HCT116 (cell line): ENCODE data around the gene PDE10A. TPM values are rescaled to one million over a fixed set of nuclear protein-coding genes. Genes with fewer than 3 reads are reported as not detected.

Source experiments
- ATAC-seq: fragments of 200-7000 bp; cut with Tn5 transposase; 2 replicates; pipeline ENCODE4 v1.9.1; 2020; ENCODE audit warnings: mild to moderate bottlenecking, moderate library complexity
- BruUV-seq: library from RNA; stranded (reverse); fragments of 400-500 nt; replicated peaks from 2 replicates; lab custom pipeline; 2021; lab: Mats Ljungman, UMichigan
- CTCF ChIA-PET: fragments of 300-600 bp; sonication (Branson Sonifier 250); formaldehyde crosslinking; loops from one replicate; lab custom pipeline; 2021; ENCODE audit warnings: antibody characterized with exemption; lab: Charles Lee
- POLR2A ChIA-PET: fragments of 300-600, 350-600 bp; sonication (Branson Sonifier 250); formaldehyde crosslinking; loops from one replicate; lab custom pipeline; 2021; ENCODE audit warnings: antibody characterized with exemption; lab: Charles Lee
- RAD21 ChIA-PET, 2 experiments: fragments of 300-600 bp; sonication (Branson Sonifier 250); formaldehyde crosslinking; loops; one replicate each; lab custom pipeline; 2023; ENCODE audit warnings: low total read pairs in 2 of 2; ENCODE audit not compliant: uncharacterized antibody in 2 of 2, unreplicated experiment in 2 of 2, low non-redundant PET in 1 of 2; lab: Charles Lee
- DNase-seq: peaks from one replicate; pipeline ENCODE4 v3.0.0-alpha.2; 2010; ENCODE audit warnings: low read depth, low spot score
- H2AFZ ChIP-seq: fragments of 200-600 bp; shearing (Covaris generic), sonication (generic); 2 replicates; pipeline ENCODE4 v1.6.1; 2017; ENCODE audit warnings: low read depth, mixed run types, mixed read lengths, antibody characterized with exemption, low read length; ENCODE audit not compliant: poor library complexity, severe bottlenecking
- H3K27ac ChIP-seq: 2 replicates; pipeline ENCODE4 v1.5.1; 2012; ENCODE audit warnings: low read depth, low read length
- H3K27me3 ChIP-seq: fragments of 200-600 bp; sonication (generic); 2 replicates; pipeline ENCODE4 v1.6.1; 2016; ENCODE audit warnings: mixed run types, low read length, mixed read lengths; ENCODE audit not compliant: insufficient read depth
- H3K36me3 ChIP-seq, 2 experiments: fragments of 200-500 bp in 1 of 2; fragments of 200-600 bp in 1 of 2; sonication (Bioruptor generic) in 1 of 2; sonication (generic) in 1 of 2; 2 replicates each; pipeline versions ENCODE4 v1.5.1 to v1.6.1; 2014 to 2016; ENCODE audit warnings: low read length in 2 of 2, inconsistent platforms in 1 of 2, mixed read lengths in 1 of 2, mixed run types in 1 of 2; ENCODE audit not compliant: insufficient read depth in 2 of 2, control insufficient read depth in 1 of 2
- H3K4me1 ChIP-seq, 2 experiments: fragments of 200-600 bp in 1 of 2; sonication (generic) in 1 of 2; 2 replicates each; pipeline versions ENCODE4 v1.5.1 to v1.6.1; 2012 to 2017; ENCODE audit warnings: low read length in 2 of 2, inconsistent platforms in 1 of 2, mild to moderate bottlenecking in 1 of 2, mixed read lengths in 1 of 2, mixed run types in 1 of 2, moderate library complexity in 1 of 2; ENCODE audit not compliant: insufficient read depth in 2 of 2, control insufficient read depth in 1 of 2
- H3K4me2 ChIP-seq: fragments of 200-600 bp; sonication (generic); 2 replicates; pipeline ENCODE4 v1.6.1; 2017; ENCODE audit warnings: mixed run types, low read length, mixed read lengths
- H3K4me3 ChIP-seq, 2 experiments: fragments of 200-600 bp in 1 of 2; sonication (generic) in 1 of 2; replicated peaks in 1 of 2; 2 replicates each; pipeline ENCODE4 v1.5.1; 2011 to 2016; ENCODE audit warnings: low read length in 2 of 2, control low read depth in 1 of 2, low read depth in 1 of 2, mild to moderate bottlenecking in 1 of 2, mixed read lengths in 1 of 2, mixed run types in 1 of 2
- H3K79me2 ChIP-seq: fragments of 200-600 bp; sonication (generic); 2 replicates; pipeline ENCODE4 v1.6.1; 2017; ENCODE audit warnings: mild to moderate bottlenecking, mixed run types, low read length, moderate library complexity, mixed read lengths; ENCODE audit not compliant: insufficient read depth
- H3K9ac ChIP-seq: fragments of 200-600 bp; sonication (generic); 2 replicates; pipeline ENCODE4 v1.6.1; 2016; ENCODE audit warnings: low read length, mixed read lengths
- H3K9me2 ChIP-seq: fragments of 200-600 bp; sonication (generic), shearing (Covaris generic); 2 replicates; pipeline ENCODE4 v1.6.1; 2017; ENCODE audit warnings: mixed run types, mild to moderate bottlenecking, moderate library complexity; ENCODE audit not compliant: insufficient read depth
- H3K9me3 ChIP-seq, 2 experiments: fragments of 200-500 bp in 1 of 2; fragments of 200-600 bp in 1 of 2; sonication (Bioruptor generic) in 1 of 2; sonication (generic) in 1 of 2; 2 replicates each; pipeline ENCODE4 v1.6.1; 2014 to 2017; ENCODE audit warnings: low read length in 2 of 2, mixed read lengths in 2 of 2, inconsistent platforms in 1 of 2, low read depth in 1 of 2, mild to moderate bottlenecking in 1 of 2, mixed run types in 1 of 2, moderate library complexity in 1 of 2; ENCODE audit not compliant: control insufficient read depth in 1 of 2, insufficient read depth in 1 of 2
- H4K20me1 ChIP-seq: fragments of 200-600 bp; sonication (generic), shearing (Covaris generic); 2 replicates; pipeline ENCODE4 v1.6.1; 2017; ENCODE audit warnings: mixed run types, mild to moderate bottlenecking, moderate library complexity; ENCODE audit not compliant: insufficient read depth
- CBX3 ChIP-seq: IDR thresholded peaks from 2 replicates; pipeline ENCODE4 v1.6.1; 2012; ENCODE audit warnings: low read depth
- CEBPB ChIP-seq: IDR thresholded peaks from 2 replicates; pipeline ENCODE4 v1.6.1; 2012; ENCODE audit warnings: low read depth
- EGR1 ChIP-seq: IDR thresholded peaks from 2 replicates; pipeline ENCODE4 v1.6.1; 2012; ENCODE audit warnings: low read depth
- EZH2 ChIP-seq: fragments of 200-600 bp; sonication (generic); IDR thresholded peaks from 2 replicates; pipeline ENCODE4 v1.6.1; 2017; ENCODE audit warnings: antibody characterized with exemption, mixed run types
- EZH2phosphoT487 ChIP-seq: fragments of 200-600 bp; IDR thresholded peaks from 2 replicates; pipeline ENCODE4 v1.6.1; 2018; ENCODE audit warnings: antibody characterized with exemption, borderline replicate concordance
- FOSL1 ChIP-seq: IDR thresholded peaks from 2 replicates; pipeline ENCODE4 v1.6.1; 2012; ENCODE audit warnings: low read depth
- JUND ChIP-seq: IDR thresholded peaks from 2 replicates; pipeline ENCODE4 v1.6.1; 2012
- POLR2A ChIP-seq: IDR thresholded peaks from 2 replicates; pipeline ENCODE4 v1.7.0; 2011; ENCODE audit warnings: borderline replicate concordance; ENCODE audit not compliant: insufficient read depth, insufficient read length; ENCODE audit errors: extremely low read depth
- POLR2AphosphoS5 ChIP-seq: IDR thresholded peaks from 2 replicates; pipeline ENCODE4 v1.6.1; 2011; ENCODE audit warnings: mild to moderate bottlenecking, low read depth, low read length, moderate library complexity
- REST ChIP-seq: IDR thresholded peaks from 2 replicates; pipeline ENCODE4 v1.6.1; 2012; ENCODE audit warnings: low read depth
- SIN3A ChIP-seq: IDR thresholded peaks from 2 replicates; pipeline ENCODE4 v1.6.1; 2012; ENCODE audit warnings: low read depth
- SRF ChIP-seq: IDR thresholded peaks from 2 replicates; pipeline ENCODE4 v1.6.1; 2012; ENCODE audit warnings: low read depth
- TCF7L2 ChIP-seq: IDR thresholded peaks from 2 replicates; pipeline ENCODE4 v1.7.0; 2011; ENCODE audit warnings: borderline replicate concordance, inconsistent platforms; ENCODE audit not compliant: insufficient read depth, insufficient read length; ENCODE audit errors: extremely low read depth
- YY1 ChIP-seq: IDR thresholded peaks from 2 replicates; pipeline ENCODE4 v1.6.1; 2011; ENCODE audit warnings: low read length, low read depth, moderate library complexity, mild to moderate bottlenecking; ENCODE audit not compliant: insufficient replicate concordance; ENCODE audit errors: extremely low read depth
- ZBTB33 ChIP-seq: IDR thresholded peaks from 2 replicates; pipeline ENCODE4 v1.6.1; 2011; ENCODE audit warnings: mild to moderate bottlenecking, low read length, moderate library complexity; ENCODE audit not compliant: insufficient replicate concordance; ENCODE audit errors: extremely low read depth
- ZFX ChIP-seq: fragments of 450-650 bp; IDR thresholded peaks from 2 replicates; pipeline ENCODE4 v1.6.1; 2017
- intact Hi-C: fragments of 100-400 bp; cut with micrococcal nuclease; formaldehyde crosslinking; loops from 2 replicates; pipeline ENCODE4 v1.10.0; 2022
- total RNA-seq: library from RNA; stranded (reverse); gene quantifications from one replicate; pipeline ENCODE4 v1.2.1, GENCODE V29; 2021; ENCODE audit not compliant: unreplicated experiment
- TF ChIP-seq, protein P1 (sequence below): IDR thresholded peaks from 2 replicates; pipeline ENCODE4 v1.6.1; 2012
- TF ChIP-seq, protein P2 (sequence below), 3 experiments: fragments of 200-600 bp in 1 of 3; sonication (generic) in 1 of 3; IDR thresholded peaks in 2 of 3; conservative IDR thresholded peaks in 1 of 3; 2 replicates each; pipeline ENCODE4 v1.5.1; 2012 to 2017; ENCODE audit warnings: low read depth in 2 of 3, low read length in 2 of 3, antibody characterized with exemption in 1 of 3, borderline replicate concordance in 1 of 3, control low read depth in 1 of 3, mild to moderate bottlenecking in 1 of 3, mixed read lengths in 1 of 3, mixed run types in 1 of 3, moderate library complexity in 1 of 3; ENCODE audit not compliant: insufficient read depth in 1 of 3

Gene PDE10A
- total RNA-seq, 1 experiment from 2014 or later, result 0.37 TPM

DNA sequence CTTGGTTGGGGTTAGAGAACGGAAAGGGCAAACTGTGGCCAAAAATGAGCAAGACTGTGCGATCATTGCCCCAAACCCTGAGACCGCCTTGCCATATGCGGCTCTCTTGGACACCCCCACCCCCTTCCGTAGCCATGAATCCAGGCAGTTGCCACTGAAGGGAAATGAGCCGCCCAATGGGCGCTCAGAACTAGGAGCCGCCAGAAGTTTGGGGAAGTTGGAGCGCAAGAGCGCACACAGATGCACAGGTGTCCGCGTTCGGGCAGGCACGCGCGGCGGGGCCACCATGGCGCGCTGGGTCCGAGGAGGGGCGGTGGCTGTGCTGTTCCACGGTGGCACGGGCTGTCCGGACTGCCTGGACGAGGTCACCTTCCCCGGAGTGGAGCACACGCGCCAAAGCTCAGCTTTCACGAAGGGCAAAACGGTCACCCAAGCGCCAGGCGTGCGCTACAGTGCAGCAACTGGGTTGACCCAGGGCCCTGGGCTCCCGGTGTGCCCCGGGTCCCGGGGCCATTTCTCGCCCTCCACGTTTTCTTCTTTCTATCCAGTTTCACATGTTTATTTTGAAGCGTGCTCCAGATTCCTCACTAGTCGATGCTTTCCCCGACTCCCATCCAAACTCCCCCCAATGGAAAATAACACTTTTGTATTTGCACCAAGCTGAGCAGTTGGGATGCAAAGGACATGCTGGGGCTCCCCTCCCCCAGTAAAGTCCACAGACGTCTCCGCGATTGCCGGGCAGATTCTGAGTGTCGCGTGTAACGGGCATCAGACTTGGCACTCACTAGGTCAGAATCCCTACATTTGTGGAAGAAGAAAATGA lies 906 bp upstream of the PDE10A start:
- TF ChIP-seq, protein P1, sequence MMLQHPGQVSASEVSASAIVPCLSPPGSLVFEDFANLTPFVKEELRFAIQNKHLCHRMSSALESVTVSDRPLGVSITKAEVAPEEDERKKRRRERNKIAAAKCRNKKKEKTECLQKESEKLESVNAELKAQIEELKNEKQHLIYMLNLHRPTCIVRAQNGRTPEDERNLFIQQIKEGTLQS, result no peak
- TF ChIP-seq POLR2A, result no peak
- no peak for TF ChIP-seq SRF
- TF ChIP-seq EZH2, result no peak
- no peak for TF ChIP-seq CEBPB
- TF ChIP-seq EGR1, result no peak
- no peak for TF ChIP-seq EZH2phosphoT487
- TF ChIP-seq, protein P2, sequence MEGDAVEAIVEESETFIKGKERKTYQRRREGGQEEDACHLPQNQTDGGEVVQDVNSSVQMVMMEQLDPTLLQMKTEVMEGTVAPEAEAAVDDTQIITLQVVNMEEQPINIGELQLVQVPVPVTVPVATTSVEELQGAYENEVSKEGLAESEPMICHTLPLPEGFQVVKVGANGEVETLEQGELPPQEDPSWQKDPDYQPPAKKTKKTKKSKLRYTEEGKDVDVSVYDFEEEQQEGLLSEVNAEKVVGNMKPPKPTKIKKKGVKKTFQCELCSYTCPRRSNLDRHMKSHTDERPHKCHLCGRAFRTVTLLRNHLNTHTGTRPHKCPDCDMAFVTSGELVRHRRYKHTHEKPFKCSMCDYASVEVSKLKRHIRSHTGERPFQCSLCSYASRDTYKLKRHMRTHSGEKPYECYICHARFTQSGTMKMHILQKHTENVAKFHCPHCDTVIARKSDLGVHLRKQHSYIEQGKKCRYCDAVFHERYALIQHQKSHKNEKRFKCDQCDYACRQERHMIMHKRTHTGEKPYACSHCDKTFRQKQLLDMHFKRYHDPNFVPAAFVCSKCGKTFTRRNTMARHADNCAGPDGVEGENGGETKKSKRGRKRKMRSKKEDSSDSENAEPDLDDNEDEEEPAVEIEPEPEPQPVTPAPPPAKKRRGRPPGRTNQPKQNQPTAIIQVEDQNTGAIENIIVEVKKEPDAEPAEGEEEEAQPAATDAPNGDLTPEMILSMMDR (IDR thresholded peaks at IDR 0.05 in 2 of 3, conservative IDR thresholded peaks at IDR 0.05 in 1 of 3; ENCODE audit: borderline replicate concordance in 1 of 3, insufficient read depth in 1 of 3, low read depth in 2 of 3, low read length in 2 of 3), result no peak
- no peak for TF ChIP-seq REST
- TF ChIP-seq ZFX, result no peak
- TF ChIP-seq YY1, result no peak
- no peak for TF ChIP-seq CBX3
- no peak for TF ChIP-seq POLR2AphosphoS5
- no peak for TF ChIP-seq ZBTB33
- no peak for TF ChIP-seq FOSL1
- no peak for TF ChIP-seq TCF7L2
- no peak for TF ChIP-seq JUND
- no peak for TF ChIP-seq SIN3A
- TF ChIP-seq, all 23 proteins: peak for 0
- H3K4me1 ChIP-seq, result no peaks in the 10 kb centered on the region
- POLR2A ChIA-PET, result no interaction called here
- H2AFZ ChIP-seq, result no peak overlapping the region
- no peak for DNase-seq
- CTCF ChIA-PET, result no interaction called here
- no peaks in the 10 kb centered on the region for H3K9me2 ChIP-seq
- no peaks in the 10 kb centered on the region for H3K79me2 ChIP-seq
- H3K27ac ChIP-seq, result no peak overlapping the region
- H3K4me2 ChIP-seq, result no peak overlapping the region
- no peaks in the 10 kb centered on the region for H3K36me3 ChIP-seq
- H3K27me3 ChIP-seq, result no peaks in the 10 kb centered on the region
- intact Hi-C loops, result no loop called here
- ATAC-seq, result no peak
- no peak overlapping the region for H3K9ac ChIP-seq
- H3K9me3 ChIP-seq, result no peaks in the 10 kb centered on the region; a peak in 1 of 4 replicates
- no peak overlapping the region for H3K4me3 ChIP-seq
- RAD21 ChIA-PET, result no interaction called here
- no TSS peak for BruUV-seq
- no peaks in the 10 kb centered on the region for H4K20me1 ChIP-seq
